Epithelial cell of proximal tubule (primary cell): ENCODE results near the gene ARF6. TPM values are rescaled to one million over a fixed set of nuclear protein-coding genes. Genes with fewer than 3 reads are reported as not detected.
"Not testable (repeated sequence)": the region's sequence is repeated elsewhere in the genome, so short reads cannot be mapped to it uniquely, and the experiment has no call there.

Source experiments
- DNase-seq: peaks from one replicate; pipeline ENCODE4 v3.0.0-alpha.2; 2011; ENCODE audit warnings: low read depth
- H3K4me3 ChIP-seq: 2 replicates; pipeline ENCODE4 v1.5.1; 2011; ENCODE audit warnings: low read depth, mild to moderate bottlenecking, low read length
- total RNA-seq: library from RNA; depleted of rRNA; stranded (reverse); fragments of >200 nt; gene quantifications from 2 replicates; pipeline ENCODE4 v1.2.3, GENCODE V29; 2015
- TF ChIP-seq, protein P1 (sequence below): conservative IDR thresholded peaks from 2 replicates; pipeline ENCODE4 v1.5.1; 2012; ENCODE audit warnings: low read depth, mild to moderate bottlenecking, low read length

ARF6 gene
- total RNA-seq, 1 donor from 2014 or later: 121 TPM

DNA sequence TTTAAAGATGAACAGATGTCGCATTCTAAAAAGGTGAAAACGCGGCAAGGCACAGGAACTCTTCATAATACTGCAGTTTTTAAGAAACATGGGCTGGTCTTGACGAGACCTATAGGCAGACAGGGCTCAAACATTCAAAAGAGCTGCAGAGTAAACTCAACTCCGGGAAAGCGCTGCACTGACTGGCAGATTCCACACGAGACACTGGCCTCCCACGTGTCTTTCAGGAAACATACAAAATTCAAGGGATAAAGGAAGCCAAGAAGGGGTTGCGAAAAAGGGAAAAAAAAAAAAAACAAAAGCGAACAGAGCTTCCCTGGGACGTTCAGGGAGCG, 614 bp upstream of the ARF6 start:
- peak overlapping the region; percentile 93 for H3K4me3 ChIP-seq
- peak; percentile 45 for DNase-seq
- TF ChIP-seq, protein P1, sequence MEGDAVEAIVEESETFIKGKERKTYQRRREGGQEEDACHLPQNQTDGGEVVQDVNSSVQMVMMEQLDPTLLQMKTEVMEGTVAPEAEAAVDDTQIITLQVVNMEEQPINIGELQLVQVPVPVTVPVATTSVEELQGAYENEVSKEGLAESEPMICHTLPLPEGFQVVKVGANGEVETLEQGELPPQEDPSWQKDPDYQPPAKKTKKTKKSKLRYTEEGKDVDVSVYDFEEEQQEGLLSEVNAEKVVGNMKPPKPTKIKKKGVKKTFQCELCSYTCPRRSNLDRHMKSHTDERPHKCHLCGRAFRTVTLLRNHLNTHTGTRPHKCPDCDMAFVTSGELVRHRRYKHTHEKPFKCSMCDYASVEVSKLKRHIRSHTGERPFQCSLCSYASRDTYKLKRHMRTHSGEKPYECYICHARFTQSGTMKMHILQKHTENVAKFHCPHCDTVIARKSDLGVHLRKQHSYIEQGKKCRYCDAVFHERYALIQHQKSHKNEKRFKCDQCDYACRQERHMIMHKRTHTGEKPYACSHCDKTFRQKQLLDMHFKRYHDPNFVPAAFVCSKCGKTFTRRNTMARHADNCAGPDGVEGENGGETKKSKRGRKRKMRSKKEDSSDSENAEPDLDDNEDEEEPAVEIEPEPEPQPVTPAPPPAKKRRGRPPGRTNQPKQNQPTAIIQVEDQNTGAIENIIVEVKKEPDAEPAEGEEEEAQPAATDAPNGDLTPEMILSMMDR: no peak

DNA sequence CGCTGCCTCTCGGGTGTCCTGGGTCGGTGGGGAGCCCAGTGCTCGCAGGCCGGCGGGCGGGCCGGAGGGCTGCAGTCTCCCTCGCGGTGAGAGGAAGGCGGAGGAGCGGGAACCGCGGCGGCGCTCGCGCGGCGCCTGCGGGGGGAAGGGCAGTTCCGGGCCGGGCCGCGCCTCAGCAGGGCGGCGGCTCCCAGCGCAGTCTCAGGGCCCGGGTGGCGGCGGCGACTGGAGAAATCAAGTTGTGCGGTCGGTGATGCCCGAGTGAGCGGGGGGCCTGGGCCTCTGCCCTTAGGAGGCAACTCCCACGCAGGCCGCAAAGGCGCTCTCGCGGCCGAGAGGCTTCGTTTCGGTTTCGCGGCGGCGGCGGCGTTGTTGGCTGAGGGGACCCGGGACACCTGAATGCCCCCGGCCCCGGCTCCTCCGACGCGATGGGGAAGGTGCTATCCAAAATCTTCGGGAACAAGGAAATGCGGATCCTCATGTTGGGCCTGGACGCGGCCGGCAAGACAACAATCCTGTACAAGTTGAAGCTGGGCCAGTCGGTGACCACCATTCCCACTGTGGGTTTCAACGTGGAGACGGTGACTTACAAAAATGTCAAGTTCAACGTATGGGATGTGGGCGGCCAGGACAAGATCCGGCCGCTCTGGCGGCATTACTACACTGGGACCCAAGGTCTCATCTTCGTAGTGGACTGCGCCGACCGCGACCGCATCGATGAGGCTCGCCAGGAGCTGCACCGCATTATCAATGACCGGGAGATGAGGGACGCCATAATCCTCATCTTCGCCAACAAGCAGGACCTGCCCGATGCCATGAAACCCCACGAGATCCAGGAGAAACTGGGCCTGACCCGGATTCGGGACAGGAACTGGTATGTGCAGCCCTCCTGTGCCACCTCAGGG, 679 bp downstream of the ARF6 start:
- TF ChIP-seq, protein P1: no peak
- no peak for DNase-seq

DNA sequence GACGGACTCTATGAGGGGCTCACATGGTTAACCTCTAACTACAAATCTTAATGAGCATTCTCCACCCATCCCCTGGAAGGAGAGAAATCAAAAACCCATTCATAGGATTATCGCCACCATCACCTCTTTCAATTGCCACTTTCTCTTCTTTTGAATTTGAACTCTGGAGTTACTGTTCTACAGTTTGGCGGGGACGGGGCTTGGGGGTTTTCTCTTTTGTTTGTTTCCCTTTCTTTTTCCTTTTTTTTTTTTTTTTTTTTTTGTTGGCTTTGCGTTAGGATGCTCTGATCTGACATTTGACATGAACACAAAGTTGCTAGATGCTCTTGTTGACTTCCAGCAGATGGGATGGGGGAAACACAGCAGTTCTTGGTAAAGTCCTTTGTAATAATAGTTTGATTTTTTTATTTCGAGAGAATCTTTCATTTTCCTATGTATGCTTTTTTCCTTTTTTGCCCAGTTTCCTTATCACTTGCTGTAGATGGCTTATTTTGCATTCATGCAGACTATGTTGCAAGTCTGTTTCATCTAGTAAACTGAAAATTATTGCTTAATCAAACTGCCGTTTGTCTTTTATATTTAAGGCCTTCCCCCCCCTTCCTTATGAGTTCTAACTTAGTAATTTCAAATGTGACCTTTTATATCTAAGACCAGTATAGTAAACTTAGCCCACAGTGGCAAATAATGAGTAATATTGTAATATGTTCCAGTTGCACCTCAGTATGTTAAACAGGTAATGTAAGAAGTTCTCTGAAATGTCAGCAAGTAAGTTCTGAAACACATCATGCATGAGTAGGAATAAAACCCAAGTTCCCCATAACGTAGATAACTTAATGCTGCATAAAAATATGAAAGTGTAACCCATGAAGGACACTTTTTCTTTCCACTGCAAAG, 1.6 kb downstream of the ARF6 start:
- peak overlapping the region; percentile 93 for H3K4me3 ChIP-seq
- DNase-seq: not testable (repeated sequence)

More for the DNA sequence above, 679 bp downstream of the ARF6 start:
- H3K4me3 ChIP-seq: peak overlapping the region; percentile 93

DNA sequence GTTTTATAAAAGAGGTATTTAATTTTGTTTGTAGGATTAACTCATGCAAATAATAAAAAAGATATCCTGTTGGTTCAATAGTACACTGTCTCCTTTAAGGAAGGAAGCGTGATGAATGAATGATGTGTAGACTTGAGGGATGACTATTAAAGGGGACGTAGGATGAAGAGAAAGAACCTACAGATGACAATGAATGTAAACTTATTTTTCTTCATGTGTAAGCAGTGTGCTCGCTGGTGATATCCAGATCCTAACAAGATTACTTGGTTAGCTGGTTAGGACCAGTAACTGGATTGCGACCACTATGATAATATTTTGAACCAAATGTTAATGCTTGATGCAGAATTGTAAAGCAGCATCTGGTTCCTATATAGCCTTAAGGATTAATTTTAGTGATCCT, 2.6 kb downstream of the ARF6 start:
- DNase-seq: no peak
- TF ChIP-seq, protein P1: no peak

DNA sequence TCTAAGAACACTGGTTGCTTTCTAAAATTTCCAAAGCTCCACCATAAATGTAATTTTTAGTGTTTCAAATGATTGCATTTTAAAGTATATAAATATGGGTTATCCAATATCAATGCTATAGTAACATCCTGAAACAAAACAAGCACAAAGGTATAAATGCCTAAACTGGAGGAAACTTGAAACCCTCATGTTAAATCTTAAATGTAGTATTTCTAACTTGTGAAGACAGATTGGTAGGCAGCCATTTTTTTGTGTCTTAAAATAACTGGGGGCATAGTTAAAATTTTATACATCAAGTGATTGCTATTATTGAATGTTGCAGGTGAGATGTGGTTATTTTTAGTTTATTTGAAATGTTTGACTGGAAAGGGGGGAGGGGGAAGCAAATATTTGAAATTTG, 3.4 kb downstream of the ARF6 start:
- not testable (repeated sequence) for DNase-seq
- peak overlapping the region; percentile 93 for H3K4me3 ChIP-seq

More for the DNA sequence above, 2.6 kb downstream of the ARF6 start:
- H3K4me3 ChIP-seq: peak overlapping the region; percentile 93

DNA sequence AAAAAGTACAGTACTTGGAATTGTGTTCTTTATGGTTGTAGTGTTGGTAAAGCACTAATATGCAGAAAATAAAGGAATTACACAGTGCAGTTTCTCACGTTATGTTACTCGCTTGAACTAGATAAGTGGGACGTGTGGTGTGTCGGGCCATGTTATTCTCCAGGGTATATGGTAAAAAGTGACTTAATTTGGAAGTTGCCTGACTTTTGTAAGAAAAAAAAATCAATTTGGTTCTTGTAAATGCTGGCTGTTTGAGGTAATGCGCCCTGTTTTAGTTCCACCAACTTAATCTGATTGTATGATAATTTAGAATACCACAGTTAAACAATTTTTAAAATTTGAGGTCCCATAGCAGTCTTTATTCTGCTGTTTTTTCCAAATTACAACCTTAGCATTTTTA, 4.1 kb downstream of the ARF6 start:
- TF ChIP-seq, protein P1: no peak
- no peak for DNase-seq
- H3K4me3 ChIP-seq: peak overlapping the region; percentile 93

DNA sequence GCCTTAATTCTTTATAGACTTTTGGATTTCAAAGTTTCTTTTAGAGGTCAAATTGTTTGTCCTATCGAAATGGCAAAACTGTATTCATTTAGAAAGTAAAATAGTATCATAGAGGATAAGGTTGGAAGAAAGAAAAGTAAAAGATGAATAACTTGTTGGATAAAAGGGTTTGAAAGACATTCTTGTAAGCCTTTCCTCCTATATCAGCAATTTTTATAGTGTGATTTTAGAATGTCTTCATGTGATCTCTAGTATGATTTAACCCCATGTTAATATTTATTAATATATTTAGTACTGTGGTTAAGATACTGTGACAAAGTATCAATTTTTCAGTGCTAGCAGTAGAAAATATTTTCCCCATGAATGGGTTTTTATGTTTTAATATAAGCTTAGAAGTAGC, 4.5 kb downstream of the ARF6 start:
- TF ChIP-seq, protein P1: no peak
- peak overlapping the region; percentile 93 for H3K4me3 ChIP-seq
- DNase-seq: no peak
